Neuronal stem cell (in vitro differentiated cells): Measurements from ENCODE around the gene PDZD7.

Source experiments
- DNase-seq: peaks from one replicate; pipeline ENCODE4 v3.0.0-alpha.2; 2013; ENCODE audit warnings: low spot score
- H2AFZ ChIP-seq: one replicate; pipeline ENCODE4 v1.6.1; 2013; ENCODE audit warnings: mild to moderate bottlenecking, low read length, inconsistent platforms
- H2AK5ac ChIP-seq: 2 replicates; pipeline ENCODE4 v1.6.1; 2013; ENCODE audit warnings: low read depth, mild to moderate bottlenecking, inconsistent platforms, low read length, moderate library complexity, mixed read lengths
- H2BK120ac ChIP-seq: 2 replicates; pipeline ENCODE4 v1.6.1; 2013; ENCODE audit warnings: low read depth, mild to moderate bottlenecking, inconsistent platforms, low read length, moderate library complexity, mixed read lengths
- H2BK12ac ChIP-seq: one replicate; pipeline ENCODE4 v1.6.1; 2013; ENCODE audit warnings: low read length, inconsistent platforms
- H2BK15ac ChIP-seq: 2 replicates; pipeline ENCODE4 v1.6.1; 2013; ENCODE audit warnings: mild to moderate bottlenecking, low read length, inconsistent platforms, mixed read lengths
- H2BK5ac ChIP-seq: one replicate; pipeline ENCODE4 v1.6.1; 2013; ENCODE audit warnings: inconsistent platforms, mild to moderate bottlenecking, low read length, moderate library complexity
- H3K14ac ChIP-seq: one replicate; pipeline ENCODE4 v1.6.1; 2013; ENCODE audit warnings: low read length, inconsistent platforms
- H3K18ac ChIP-seq: 2 replicates; pipeline ENCODE4 v1.6.1; 2013; ENCODE audit warnings: low read length, inconsistent platforms
- H3K23ac ChIP-seq: 2 replicates; pipeline ENCODE4 v1.6.1; 2013; ENCODE audit warnings: low read depth, mild to moderate bottlenecking, mixed read lengths, low read length, inconsistent platforms; ENCODE audit not compliant: poor library complexity
- H3K27ac ChIP-seq: replicated peaks from 3 replicates; pipeline ENCODE4 v1.5.1; 2013; ENCODE audit warnings: low read length, inconsistent platforms
- H3K27me3 ChIP-seq, 3 experiments: 2 replicates each; pipeline ENCODE4 v1.6.1; 2013; ENCODE audit warnings: low read length in 3 of 3, mild to moderate bottlenecking in 2 of 3, inconsistent platforms in 1 of 3, low read depth in 1 of 3, mixed read lengths in 1 of 3, moderate library complexity in 1 of 3; ENCODE audit not compliant: control insufficient read depth in 3 of 3, insufficient read depth in 3 of 3
- H3K36me3 ChIP-seq, 2 donors: replicated peaks in 1 of 2; 2 replicates each; pipeline ENCODE4 v1.6.1; 2013; ENCODE audit warnings: low read length in 2 of 2; ENCODE audit not compliant: control insufficient read depth in 2 of 2, insufficient read depth in 2 of 2
- H3K4ac ChIP-seq: 2 replicates; pipeline ENCODE4 v1.6.1; 2013; ENCODE audit warnings: inconsistent platforms, mild to moderate bottlenecking, low read length, moderate library complexity
- H3K4me1 ChIP-seq, 2 donors: 1 replicate in 1 of 2; 2 replicates in 1 of 2; pipeline ENCODE4 v1.6.1; 2013; ENCODE audit warnings: low read length in 2 of 2, low read depth in 1 of 2; ENCODE audit not compliant: control insufficient read depth in 2 of 2, insufficient read depth in 1 of 2
- H3K4me2 ChIP-seq: one replicate; pipeline ENCODE4 v1.6.1; 2013; ENCODE audit warnings: mild to moderate bottlenecking, low read length, inconsistent platforms; ENCODE audit not compliant: insufficient read depth, poor library complexity, severe bottlenecking
- H3K4me3 ChIP-seq, 2 donors: 2 replicates each; pipeline ENCODE4 v1.5.1; 2013; ENCODE audit warnings: low read length in 2 of 2, mild to moderate bottlenecking in 2 of 2, inconsistent platforms in 1 of 2, moderate library complexity in 1 of 2
- H3K79me1 ChIP-seq: one replicate; pipeline ENCODE4 v1.6.1; 2013; ENCODE audit warnings: low read depth, mild to moderate bottlenecking, inconsistent platforms, low read length, moderate library complexity
- H3K9ac ChIP-seq: one replicate; pipeline ENCODE4 v1.6.1; 2013; ENCODE audit warnings: mild to moderate bottlenecking, low read depth, low read length, inconsistent platforms; ENCODE audit not compliant: poor library complexity
- H3K9me3 ChIP-seq, 2 donors: replicated peaks in 1 of 2; 2 replicates each; pipeline versions ENCODE3 to v1.6.1; 2013; ENCODE audit warnings: low read length in 2 of 2, mild to moderate bottlenecking in 2 of 2, inconsistent platforms in 1 of 2, low read depth in 1 of 2, mixed read lengths in 1 of 2, moderate library complexity in 1 of 2; ENCODE audit not compliant: control insufficient read depth in 2 of 2, insufficient read depth in 1 of 2
- H4K8ac ChIP-seq: one replicate; pipeline ENCODE4 v1.6.1; 2013; ENCODE audit warnings: low read depth, mild to moderate bottlenecking, inconsistent platforms, low read length, moderate library complexity
- H4K91ac ChIP-seq: one replicate; pipeline ENCODE4 v1.6.1; 2013; ENCODE audit warnings: low read length, low read depth, mild to moderate bottlenecking, inconsistent platforms; ENCODE audit not compliant: poor library complexity
- WGBS, 2 donors: extraction: QIAGEN DNeasy Blood & Tissue Kit; methylation state at CpG; one replicate each; pipeline ENCODE4 v1.1.7; 2013; ENCODE audit warnings: missing lambda C conversion rate in 2 of 2, mixed read lengths in 1 of 2; ENCODE audit not compliant: insufficient read length in 2 of 2, insufficient replicate concordance in 1 of 2; ENCODE audit errors: extremely low coverage in 2 of 2; 5-methylcytosine and 5-hydroxymethylcytosine counted together

Gene PDZD7

DNA sequence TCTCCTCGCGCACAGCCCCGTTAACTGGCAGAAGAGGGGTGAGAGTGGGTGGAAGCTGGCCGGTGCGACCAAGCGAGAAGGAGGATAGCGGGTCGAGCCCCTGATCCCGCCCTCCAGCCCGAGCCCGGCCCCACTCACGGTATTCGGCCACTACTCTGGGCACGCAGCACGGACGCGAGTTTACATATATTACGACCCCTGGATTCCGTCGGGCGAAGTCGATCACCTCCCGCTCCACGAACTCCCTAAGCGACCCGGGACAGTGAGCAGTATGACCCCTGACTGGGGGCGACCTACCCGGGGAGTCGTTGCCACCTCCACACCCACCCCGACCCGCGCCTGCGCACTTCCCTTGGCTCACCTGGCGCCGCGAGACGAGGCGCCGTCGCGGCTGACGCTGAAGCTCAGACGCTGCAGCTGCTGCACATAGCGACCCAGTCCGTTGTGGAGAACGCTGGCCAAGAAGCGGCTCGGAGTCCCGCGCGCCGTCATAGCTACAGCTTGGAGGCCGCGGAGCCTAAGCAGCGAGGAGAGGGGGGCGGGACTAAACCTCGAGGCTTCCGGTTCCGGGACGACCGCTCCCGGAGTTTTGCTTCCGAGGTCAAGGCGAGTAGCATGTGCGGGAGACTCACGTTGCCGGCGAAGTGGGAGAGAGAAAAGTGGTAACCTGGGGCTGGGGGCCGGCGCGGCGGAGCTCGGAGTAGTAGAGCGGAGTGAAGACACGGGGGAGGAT is 43.8 kb downstream of the PDZD7 start, which contains the start of the genes MRPL43 and TWNK:
Gene MRPL43 (minus strand): TSS at position 546 of the 733 bp plus-strand sequence. CDS start 54 bp downstream, at position 492.
Gene TWNK (plus strand): TSS at position 592 of the 733 bp plus-strand sequence. CDS start 668 bp downstream, outside the sequence.
- peak within 1 kb of the TSS; percentile 65 for H2BK15ac ChIP-seq
- no peak within 1 kb of the TSS for H2BK12ac ChIP-seq
- peak within 1 kb of the TSS; percentile 98 for H3K18ac ChIP-seq
- no peaks in the 10 kb centered on the region for H3K27me3 ChIP-seq
- no peak within 1 kb of the TSS for H3K4ac ChIP-seq
- peaks cover 10% of the 10 kb centered on the region for H3K79me1 ChIP-seq
- H4K8ac ChIP-seq, result no peak within 1 kb of the TSS
- peaks cover 34 to 71% of the 10 kb centered on the region in 2 donors for H3K36me3 ChIP-seq
- H3K14ac ChIP-seq, result peak within 1 kb of the TSS; percentile 39
- peaks cover 12 to 13% of the 10 kb centered on the region in 2 donors for H3K4me1 ChIP-seq
- H3K4me2 ChIP-seq, result peak within 1 kb of the TSS; percentile 82
- H3K27ac ChIP-seq, result peak within 1 kb of the TSS; percentile 72
- H2AK5ac ChIP-seq, result peak within 1 kb of the TSS; percentile 67
- peak within 1 kb of the TSS; percentile 98 for H3K9ac ChIP-seq
- H3K23ac ChIP-seq, result peak within 1 kb of the TSS; percentile 97
- no CpG with 5 or more reads among the region's 75 CpGs for WGBS, 2 donors
- H4K91ac ChIP-seq, result no peak within 1 kb of the TSS
- peak within 1 kb of the TSS; percentile 98 for H2AFZ ChIP-seq
- peak within 1 kb of the TSS; percentile 91 for H2BK5ac ChIP-seq
- DNase-seq, result peak; percentile 82
- H3K9me3 ChIP-seq, result peaks cover 0 to 3% of the 10 kb centered on the region in 2 donors
- H2BK120ac ChIP-seq, result no peak within 1 kb of the TSS
- peak within 1 kb of the TSS; percentile 88 to 93 for H3K4me3 ChIP-seq

DNA sequence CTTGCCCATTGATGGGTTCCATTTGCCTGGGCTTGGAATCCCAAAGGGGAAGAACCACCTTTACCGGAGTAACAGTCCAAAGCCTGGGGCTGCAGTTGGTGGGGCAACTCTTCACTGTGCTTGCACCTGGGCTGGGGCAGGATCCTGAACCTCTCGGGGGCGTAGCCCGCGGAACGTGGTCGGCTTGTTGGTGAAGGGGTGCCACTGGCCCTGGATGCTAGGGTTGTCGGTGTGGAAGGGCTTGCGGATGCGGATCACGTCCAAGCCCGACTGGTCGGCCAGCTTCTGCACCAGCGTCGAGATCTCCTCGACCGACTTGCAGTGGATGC is 44.3 kb downstream of the PDZD7 start:
- Histone ChIP-seq H3K27me3 (no peaks in the 10 kb centered on the region), H2BK12ac (no peak overlapping the region), H2AFZ (peak overlapping the region; percentile 98), H3K79me1 (peaks cover 10% of the 10 kb centered on the region), H3K36me3 (peaks cover 36 to 74% of the 10 kb centered on the region in 2 donors), H2BK5ac (peak overlapping the region; percentile 91), H3K23ac (peak overlapping the region; percentile 97), H3K4me2 (peak overlapping the region; percentile 82), H2BK15ac (no peak overlapping the region), H3K4me1 (peaks cover 12 to 13% of the 10 kb centered on the region in 2 donors), H3K4me3 (peak overlapping the region; percentile 88 to 93), H4K8ac (no peak overlapping the region), H2AK5ac (peak overlapping the region; percentile 67), H3K27ac (no peak overlapping the region), H3K9me3 (peaks cover 0 to 3% of the 10 kb centered on the region in 2 donors), H3K14ac (peak overlapping the region; percentile 39), H4K91ac (no peak overlapping the region), H3K4ac (no peak overlapping the region), H2BK120ac (no peak overlapping the region), H3K18ac (peak overlapping the region; percentile 87), H3K9ac (peak overlapping the region; percentile 98)
- no peak for DNase-seq
- WGBS, 2 donors, result no CpG with 5 or more reads among the region's 17 CpGs

DNA sequence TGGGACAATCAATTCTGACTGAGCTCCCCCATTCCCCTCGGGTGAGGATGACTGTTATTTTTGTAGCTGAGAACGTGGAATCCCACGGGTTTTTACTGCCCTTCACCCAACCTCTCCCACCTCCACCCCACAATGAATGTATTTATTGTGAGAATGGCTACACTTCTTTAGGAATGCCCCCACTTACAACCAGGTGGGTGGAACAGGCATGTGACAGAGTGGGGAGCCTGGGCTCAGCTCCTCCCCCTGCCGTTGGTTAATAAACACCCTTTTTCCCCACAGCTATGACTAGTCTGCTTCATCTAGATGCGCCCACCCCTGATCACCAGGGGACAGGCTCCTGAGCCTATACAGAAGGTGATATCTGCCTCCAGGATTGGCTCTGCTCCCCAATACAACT is 45.6 kb downstream of the PDZD7 start:
- Histone ChIP-seq H3K36me3 (peaks cover 33 to 74% of the 10 kb centered on the region in 2 donors), H3K4me2 (no peak overlapping the region), H3K27ac (no peak overlapping the region), H3K9me3 (peaks cover 0 to 3% of the 10 kb centered on the region in 2 donors), H3K9ac (no peak overlapping the region), H2BK15ac (no peak overlapping the region), H3K79me1 (peaks cover 10% of the 10 kb centered on the region), H3K27me3 (no peaks in the 10 kb centered on the region), H3K4ac (no peak overlapping the region), H2BK12ac (no peak overlapping the region), H2AK5ac (no peak overlapping the region), H2BK5ac (no peak overlapping the region), H4K91ac (no peak overlapping the region), H2AFZ (no peak overlapping the region), H2BK120ac (no peak overlapping the region), H3K4me1 (peaks cover 12 to 13% of the 10 kb centered on the region in 2 donors), H3K14ac (no peak overlapping the region), H3K4me3 (no peak overlapping the region), H3K23ac (no peak overlapping the region), H4K8ac (no peak overlapping the region), H3K18ac (no peak overlapping the region)
- no CpG with 5 or more reads among the region's 5 CpGs for WGBS, 2 donors
- DNase-seq, result no peak

- no peaks in the 10 kb centered on the region for H3K27me3 ChIP-seq
- H2BK120ac ChIP-seq, result no peak overlapping the region
- peaks cover 10% of the 10 kb centered on the region for H3K79me1 ChIP-seq
- peaks cover 12 to 13% of the 10 kb centered on the region in 2 donors for H3K4me1 ChIP-seq
- no peak overlapping the region for H2BK15ac ChIP-seq
- H3K23ac ChIP-seq, result no peak overlapping the region
- H3K27ac ChIP-seq, result no peak overlapping the region
- no peak overlapping the region for H3K4me3 ChIP-seq
- no peak overlapping the region for H4K8ac ChIP-seq
- no peak overlapping the region for H3K9ac ChIP-seq
- H3K4me2 ChIP-seq, result no peak overlapping the region
- WGBS, 2 donors, result no CpG with 5 or more reads among the region's 2 CpGs
- no peak for DNase-seq
- no peak overlapping the region for H2AFZ ChIP-seq
- no peak overlapping the region for H4K91ac ChIP-seq
- H2BK5ac ChIP-seq, result no peak overlapping the region
- no peak overlapping the region for H3K18ac ChIP-seq
- peaks cover 35 to 74% of the 10 kb centered on the region in 2 donors for H3K36me3 ChIP-seq
- peaks cover 0 to 3% of the 10 kb centered on the region in 2 donors for H3K9me3 ChIP-seq
- H3K4ac ChIP-seq, result no peak overlapping the region
- no peak overlapping the region for H3K14ac ChIP-seq
- no peak overlapping the region for H2AK5ac ChIP-seq
- H2BK12ac ChIP-seq, result no peak overlapping the region
Measured at GRCh38 chr10:100984672-100985177, 46.2 kb downstream of the PDZD7 start.
